A673 (cell line): ENCODE measurements around the gene MATN1.

Experiments used
- CTCF ChIP-seq: fragments of 300-800, 200-600 bp; sonication (generic); conservative IDR thresholded peaks from 2 replicates; pipeline ENCODE4 v1.5.1; 2017; ENCODE audit warnings: low read depth, mild to moderate bottlenecking, antibody characterized with exemption, low read length, moderate library complexity, mixed read lengths
- EZH2 ChIP-seq: fragments of 200-600 bp; sonication (generic); IDR thresholded peaks from 2 replicates; pipeline ENCODE4 v1.6.1; 2017; ENCODE audit warnings: borderline replicate concordance, low read depth, mild to moderate bottlenecking, mixed read lengths, antibody characterized with exemption, low read length; ENCODE audit not compliant: poor library complexity, severe bottlenecking

- no peak for TF ChIP-seq CTCF
- no peak for TF ChIP-seq EZH2
These were observed 19.7 kb upstream of the MATN1 start for GRCh38 chr1:30742963-30743559.
